Esophagus muscularis mucosa (tissue), 4 donors: ENCODE measurements around the gene IDH3G. TPM values are rescaled to one million over a fixed set of nuclear protein-coding genes. Genes with fewer than 3 reads are reported as not detected.

Experiments
- DNase-seq: peaks from one replicate; pipeline ENCODE4 v3.0.0-alpha.2; 2017; ENCODE audit errors: extremely low spot score
- H3K27ac ChIP-seq, 4 donors: fragments of 200-600 bp; sonication (generic); replicated peaks in 1 of 4; 1 replicate in 3 of 4; 2 replicates in 1 of 4; pipeline ENCODE4 v1.5.1; 2016 to 2019; ENCODE audit warnings: mild to moderate bottlenecking in 1 of 4
- H3K27me3 ChIP-seq, 4 donors: fragments of 200-600 bp; sonication (generic); one replicate each; pipeline versions ENCODE4 v1.5.1 to v1.6.0; 2016 to 2019
- H3K36me3 ChIP-seq, 4 donors: fragments of 200-600 bp; sonication (generic); one replicate each; pipeline ENCODE4 v1.5.1; 2016 to 2019
- H3K4me1 ChIP-seq, 4 donors: fragments of 200-600 bp; sonication (generic); one replicate each; pipeline ENCODE4 v1.5.1; 2016 to 2019
- H3K4me3 ChIP-seq, 4 donors: fragments of 200-600 bp; sonication (generic); 1 replicate in 2 of 4; 2 replicates in 2 of 4; pipeline ENCODE4 v1.5.1; 2016 to 2019; ENCODE audit warnings: mild to moderate bottlenecking in 4 of 4, moderate library complexity in 1 of 4
- H3K9me3 ChIP-seq, 4 donors: fragments of 200-600 bp; sonication (generic); 1 replicate in 3 of 4; 2 replicates in 1 of 4; pipeline ENCODE4 v1.5.1; 2016 to 2019
- EP300 ChIP-seq: sonication (generic); formaldehyde crosslinking; IDR thresholded peaks from one replicate; pipeline ENCODE4 v1.6.1; 2017; ENCODE audit warnings: antibody characterized with exemption
- POLR2A ChIP-seq: fragments of 450-650 bp; IDR thresholded peaks from one replicate; pipeline ENCODE4 v1.6.1; 2017; ENCODE audit warnings: antibody characterized with exemption, moderate library complexity, mild to moderate bottlenecking, low read depth
- POLR2AphosphoS5 ChIP-seq, 2 donors: sonication (generic); formaldehyde crosslinking; IDR thresholded peaks; one replicate each; pipeline ENCODE4 v1.6.1; 2017; ENCODE audit warnings: antibody characterized with exemption in 2 of 2
- WGBS: methylation state at CpG from one replicate; pipeline ENCODE4 v1.1.5; 2018; 5-methylcytosine and 5-hydroxymethylcytosine counted together
- intact Hi-C: fragments of 100-400 bp; cut with DNase I; formaldehyde crosslinking; loops from one replicate; pipeline ENCODE4 v1.15.1; 2023
- total RNA-seq, 4 donors: library from RNA; depleted of rRNA; stranded (reverse); fragments of >200 nt; gene quantifications; one replicate each; pipeline versions ENCODE4 v1.1.0 to v1.2.1, GENCODE V29; 2016
- TF ChIP-seq, protein P1 (sequence below), 3 experiments: fragments of 200-600 bp in 2 of 3; fragments of 450-650 bp in 1 of 3; sonication (generic) in 2 of 3; IDR thresholded peaks; one replicate each; pipeline ENCODE4 v1.5.1; 2017 to 2019; ENCODE audit warnings: antibody characterized with exemption in 3 of 3, mild to moderate bottlenecking in 2 of 3, moderate library complexity in 1 of 3

IDH3G gene
- total RNA-seq, 4 donors from 2014 or later = 52.3 to 76.3 (median 70.3) TPM

GRCh38 chrX:153828308-153828707, 34.1 kb upstream of the IDH3G start:
- peaks cover 0 to 5% (median 0%) of the 10 kb centered on the region in 4 donors for H3K27me3 ChIP-seq
- no peaks in the 10 kb centered on the region for H3K36me3 ChIP-seq
- H3K27ac ChIP-seq = peak overlapping the region; percentile 68 to 75 (median 74)
- TF ChIP-seq POLR2A = no peak
- TF ChIP-seq, protein P1, sequence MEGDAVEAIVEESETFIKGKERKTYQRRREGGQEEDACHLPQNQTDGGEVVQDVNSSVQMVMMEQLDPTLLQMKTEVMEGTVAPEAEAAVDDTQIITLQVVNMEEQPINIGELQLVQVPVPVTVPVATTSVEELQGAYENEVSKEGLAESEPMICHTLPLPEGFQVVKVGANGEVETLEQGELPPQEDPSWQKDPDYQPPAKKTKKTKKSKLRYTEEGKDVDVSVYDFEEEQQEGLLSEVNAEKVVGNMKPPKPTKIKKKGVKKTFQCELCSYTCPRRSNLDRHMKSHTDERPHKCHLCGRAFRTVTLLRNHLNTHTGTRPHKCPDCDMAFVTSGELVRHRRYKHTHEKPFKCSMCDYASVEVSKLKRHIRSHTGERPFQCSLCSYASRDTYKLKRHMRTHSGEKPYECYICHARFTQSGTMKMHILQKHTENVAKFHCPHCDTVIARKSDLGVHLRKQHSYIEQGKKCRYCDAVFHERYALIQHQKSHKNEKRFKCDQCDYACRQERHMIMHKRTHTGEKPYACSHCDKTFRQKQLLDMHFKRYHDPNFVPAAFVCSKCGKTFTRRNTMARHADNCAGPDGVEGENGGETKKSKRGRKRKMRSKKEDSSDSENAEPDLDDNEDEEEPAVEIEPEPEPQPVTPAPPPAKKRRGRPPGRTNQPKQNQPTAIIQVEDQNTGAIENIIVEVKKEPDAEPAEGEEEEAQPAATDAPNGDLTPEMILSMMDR (IDR thresholded peaks at IDR 0.05) = no peak
- no peak for TF ChIP-seq EP300
- no peak for TF ChIP-seq POLR2AphosphoS5 (IDR thresholded peaks at IDR 0.05)
- peaks cover 10 to 33% (median 25%) of the 10 kb centered on the region in 4 donors for H3K4me1 ChIP-seq
- intact Hi-C loops = no loop called here
- WGBS = 19% methylated on average over 7 of the region's 17 CpGs
- no peak for DNase-seq
- peak overlapping the region; percentile 55 to 67 (median 60) for H3K4me3 ChIP-seq
- H3K9me3 ChIP-seq = no peaks in the 10 kb centered on the region

GRCh38 chrX:153827903-153828302, 33.7 kb upstream of the IDH3G start:
- no peaks in the 10 kb centered on the region for H3K36me3 ChIP-seq
- intact Hi-C loops = no loop called here
- H3K4me1 ChIP-seq = peaks cover 10 to 33% (median 25%) of the 10 kb centered on the region in 4 donors
- DNase-seq = no peak
- H3K27me3 ChIP-seq = peaks cover 0 to 5% (median 0%) of the 10 kb centered on the region in 4 donors
- H3K4me3 ChIP-seq = peak overlapping the region in 2 of 4 donors; percentile 59 to 67
- WGBS = 59% methylated on average over 8 of the region's 9 CpGs
- peak overlapping the region; percentile 68 to 75 (median 74) for H3K27ac ChIP-seq
- TF ChIP-seq EP300 (no peak), POLR2AphosphoS5 (IDR thresholded peaks at IDR 0.05) (no peak), POLR2A (no peak)
- TF ChIP-seq, protein P1 (IDR thresholded peaks at IDR 0.05) = no peak
- no peaks in the 10 kb centered on the region for H3K9me3 ChIP-seq

- peaks cover 0 to 5% (median 0%) of the 10 kb centered on the region in 4 donors for H3K27me3 ChIP-seq
- no peaks in the 10 kb centered on the region for H3K36me3 ChIP-seq
- WGBS = 67% methylated on average over 3 of the region's 3 CpGs
- H3K4me3 ChIP-seq = no peak overlapping the region
- no peak overlapping the region for H3K27ac ChIP-seq
- intact Hi-C loops = no loop called here
- TF ChIP-seq POLR2AphosphoS5 (IDR thresholded peaks at IDR 0.05) (no peak), EP300 (no peak), POLR2A (no peak)
- TF ChIP-seq, protein P1 (IDR thresholded peaks at IDR 0.05) = no peak
- DNase-seq = no peak
- peaks cover 10 to 33% (median 25%) of the 10 kb centered on the region in 4 donors for H3K4me1 ChIP-seq
- no peaks in the 10 kb centered on the region for H3K9me3 ChIP-seq
Observed at GRCh38 chrX:153827016-153827415, 32.8 kb upstream of the IDH3G start.

DNA sequence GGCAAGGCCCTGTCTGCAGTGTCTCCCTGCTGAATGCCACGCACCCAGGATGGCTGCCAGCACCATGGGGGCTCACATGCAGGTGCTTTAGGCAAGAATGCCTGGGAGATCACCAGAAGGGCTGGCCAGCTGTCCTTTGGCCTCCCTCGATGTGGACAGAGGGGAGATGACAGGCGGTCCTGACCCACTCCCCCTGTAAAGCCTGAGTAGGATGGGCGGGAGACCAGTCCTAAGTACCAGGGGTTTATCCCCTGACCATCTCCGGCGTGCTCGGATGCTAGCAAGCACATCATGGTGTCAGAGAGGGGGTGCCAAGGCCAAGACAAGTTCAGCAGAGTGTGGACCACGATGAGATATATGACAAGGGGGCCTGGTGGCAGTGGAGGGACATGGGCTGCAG, 30.9 kb upstream of the IDH3G start:
- H3K4me1 ChIP-seq = peaks cover 8 to 25% (median 20%) of the 10 kb centered on the region in 4 donors
- 77% methylated on average over 7 of the region's 8 CpGs for WGBS
- TF ChIP-seq, protein P1 (IDR thresholded peaks at IDR 0.05) = no peak
- TF ChIP-seq POLR2AphosphoS5 (IDR thresholded peaks at IDR 0.05) (no peak), POLR2A (no peak), EP300 (no peak)
- peaks cover 0 to 5% (median 0%) of the 10 kb centered on the region in 4 donors for H3K27me3 ChIP-seq
- H3K27ac ChIP-seq = no peak overlapping the region
- DNase-seq = no peak
- no peaks in the 10 kb centered on the region for H3K36me3 ChIP-seq
- intact Hi-C loops = no loop called here
- no peak overlapping the region for H3K4me3 ChIP-seq
- H3K9me3 ChIP-seq = no peaks in the 10 kb centered on the region

DNA sequence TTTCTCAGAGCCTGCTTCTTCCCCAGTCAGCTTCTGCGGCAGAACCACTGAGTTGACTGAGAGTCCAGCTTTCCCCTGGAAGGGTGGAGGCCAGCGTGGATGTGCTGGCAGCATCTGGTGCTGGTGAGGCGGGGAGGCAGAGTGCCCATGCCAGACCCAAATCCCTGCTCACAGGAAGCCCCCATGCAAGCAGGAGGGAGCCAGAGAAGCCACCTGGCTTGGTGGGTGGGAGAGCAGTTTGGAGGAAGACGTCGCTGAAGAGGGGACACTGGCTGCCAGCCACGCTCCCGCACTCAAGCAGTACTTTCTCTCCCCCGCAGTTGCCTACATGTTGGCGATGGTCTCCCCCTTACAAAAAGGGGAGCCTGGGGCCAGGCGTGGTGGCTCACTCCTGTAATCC, 30.2 kb upstream of the IDH3G start:
- Histone ChIP-seq H3K4me3 (no peak overlapping the region), H3K27ac (no peak overlapping the region), H3K36me3 (no peaks in the 10 kb centered on the region), H3K4me1 (peaks cover 1 to 23% (median 18%) of the 10 kb centered on the region in 4 donors), H3K9me3 (no peaks in the 10 kb centered on the region), H3K27me3 (no peaks in the 10 kb centered on the region)
- TF ChIP-seq POLR2A (no peak), POLR2AphosphoS5 (IDR thresholded peaks at IDR 0.05) (no peak), EP300 (no peak)
- TF ChIP-seq, protein P1 (IDR thresholded peaks at IDR 0.05) = no peak
- 84% methylated on average over 8 of the region's 10 CpGs for WGBS
- DNase-seq = no peak
- intact Hi-C loops = no loop called here
